HCT116 (cell line): Measurements from ENCODE around the gene XKRX. TPM values are rescaled to one million over a fixed set of nuclear protein-coding genes. Genes with fewer than 3 reads are reported as not detected.

ENCODE experiments used
- ATAC-seq: fragments of 200-7000 bp; cut with Tn5 transposase; 2 replicates; pipeline ENCODE4 v1.9.1; 2020; ENCODE audit warnings: mild to moderate bottlenecking, moderate library complexity
- BruUV-seq: library from RNA; stranded (reverse); fragments of 400-500 nt; replicated peaks from 2 replicates; lab custom pipeline; 2021; lab: Mats Ljungman, UMichigan
- CTCF ChIA-PET: fragments of 300-600 bp; sonication (Branson Sonifier 250); formaldehyde crosslinking; loops from one replicate; lab custom pipeline; 2021; ENCODE audit warnings: antibody characterized with exemption; lab: Charles Lee
- POLR2A ChIA-PET: fragments of 300-600, 350-600 bp; sonication (Branson Sonifier 250); formaldehyde crosslinking; loops from one replicate; lab custom pipeline; 2021; ENCODE audit warnings: antibody characterized with exemption; lab: Charles Lee
- RAD21 ChIA-PET, 2 experiments: fragments of 300-600 bp; sonication (Branson Sonifier 250); formaldehyde crosslinking; loops; one replicate each; lab custom pipeline; 2023; ENCODE audit warnings: low total read pairs in 2 of 2; ENCODE audit not compliant: uncharacterized antibody in 2 of 2, unreplicated experiment in 2 of 2, low non-redundant PET in 1 of 2; lab: Charles Lee
- DNase-seq: peaks from one replicate; pipeline ENCODE4 v3.0.0-alpha.2; 2010; ENCODE audit warnings: low read depth, low spot score
- H2AFZ ChIP-seq: fragments of 200-600 bp; shearing (Covaris generic), sonication (generic); 2 replicates; pipeline ENCODE4 v1.6.1; 2017; ENCODE audit warnings: low read depth, mixed run types, mixed read lengths, antibody characterized with exemption, low read length; ENCODE audit not compliant: poor library complexity, severe bottlenecking
- H3K27ac ChIP-seq: 2 replicates; pipeline ENCODE4 v1.5.1; 2012; ENCODE audit warnings: low read depth, low read length
- H3K27me3 ChIP-seq: fragments of 200-600 bp; sonication (generic); 2 replicates; pipeline ENCODE4 v1.6.1; 2016; ENCODE audit warnings: mixed run types, low read length, mixed read lengths; ENCODE audit not compliant: insufficient read depth
- H3K36me3 ChIP-seq, 2 experiments: fragments of 200-500 bp in 1 of 2; fragments of 200-600 bp in 1 of 2; sonication (Bioruptor generic) in 1 of 2; sonication (generic) in 1 of 2; 2 replicates each; pipeline versions ENCODE4 v1.5.1 to v1.6.1; 2014 to 2016; ENCODE audit warnings: low read length in 2 of 2, inconsistent platforms in 1 of 2, mixed read lengths in 1 of 2, mixed run types in 1 of 2; ENCODE audit not compliant: insufficient read depth in 2 of 2, control insufficient read depth in 1 of 2
- H3K4me1 ChIP-seq, 2 experiments: fragments of 200-600 bp in 1 of 2; sonication (generic) in 1 of 2; 2 replicates each; pipeline versions ENCODE4 v1.5.1 to v1.6.1; 2012 to 2017; ENCODE audit warnings: low read length in 2 of 2, inconsistent platforms in 1 of 2, mild to moderate bottlenecking in 1 of 2, mixed read lengths in 1 of 2, mixed run types in 1 of 2, moderate library complexity in 1 of 2; ENCODE audit not compliant: insufficient read depth in 2 of 2, control insufficient read depth in 1 of 2
- H3K4me2 ChIP-seq: fragments of 200-600 bp; sonication (generic); 2 replicates; pipeline ENCODE4 v1.6.1; 2017; ENCODE audit warnings: mixed run types, low read length, mixed read lengths
- H3K4me3 ChIP-seq, 2 experiments: fragments of 200-600 bp in 1 of 2; sonication (generic) in 1 of 2; replicated peaks in 1 of 2; 2 replicates each; pipeline ENCODE4 v1.5.1; 2011 to 2016; ENCODE audit warnings: low read length in 2 of 2, control low read depth in 1 of 2, low read depth in 1 of 2, mild to moderate bottlenecking in 1 of 2, mixed read lengths in 1 of 2, mixed run types in 1 of 2
- H3K79me2 ChIP-seq: fragments of 200-600 bp; sonication (generic); 2 replicates; pipeline ENCODE4 v1.6.1; 2017; ENCODE audit warnings: mild to moderate bottlenecking, mixed run types, low read length, moderate library complexity, mixed read lengths; ENCODE audit not compliant: insufficient read depth
- H3K9ac ChIP-seq: fragments of 200-600 bp; sonication (generic); 2 replicates; pipeline ENCODE4 v1.6.1; 2016; ENCODE audit warnings: low read length, mixed read lengths
- H3K9me2 ChIP-seq: fragments of 200-600 bp; sonication (generic), shearing (Covaris generic); 2 replicates; pipeline ENCODE4 v1.6.1; 2017; ENCODE audit warnings: mixed run types, mild to moderate bottlenecking, moderate library complexity; ENCODE audit not compliant: insufficient read depth
- H3K9me3 ChIP-seq, 2 experiments: fragments of 200-500 bp in 1 of 2; fragments of 200-600 bp in 1 of 2; sonication (Bioruptor generic) in 1 of 2; sonication (generic) in 1 of 2; 2 replicates each; pipeline ENCODE4 v1.6.1; 2014 to 2017; ENCODE audit warnings: low read length in 2 of 2, mixed read lengths in 2 of 2, inconsistent platforms in 1 of 2, low read depth in 1 of 2, mild to moderate bottlenecking in 1 of 2, mixed run types in 1 of 2, moderate library complexity in 1 of 2; ENCODE audit not compliant: control insufficient read depth in 1 of 2, insufficient read depth in 1 of 2
- H4K20me1 ChIP-seq: fragments of 200-600 bp; sonication (generic), shearing (Covaris generic); 2 replicates; pipeline ENCODE4 v1.6.1; 2017; ENCODE audit warnings: mixed run types, mild to moderate bottlenecking, moderate library complexity; ENCODE audit not compliant: insufficient read depth
- CEBPB ChIP-seq: IDR thresholded peaks from 2 replicates; pipeline ENCODE4 v1.6.1; 2012; ENCODE audit warnings: low read depth
- CTCF ChIP-seq, 3 experiments: fragments of 200-600 bp in 1 of 3; sonication (generic) in 1 of 3; IDR thresholded peaks in 2 of 3; conservative IDR thresholded peaks in 1 of 3; 2 replicates each; pipeline ENCODE4 v1.5.1; 2012 to 2017; ENCODE audit warnings: low read depth in 2 of 3, low read length in 2 of 3, antibody characterized with exemption in 1 of 3, borderline replicate concordance in 1 of 3, control low read depth in 1 of 3, mild to moderate bottlenecking in 1 of 3, mixed read lengths in 1 of 3, mixed run types in 1 of 3, moderate library complexity in 1 of 3; ENCODE audit not compliant: insufficient read depth in 1 of 3
- EGR1 ChIP-seq: IDR thresholded peaks from 2 replicates; pipeline ENCODE4 v1.6.1; 2012; ENCODE audit warnings: low read depth
- ELF1 ChIP-seq: IDR thresholded peaks from 2 replicates; pipeline ENCODE4 v1.6.1; 2012; ENCODE audit warnings: low read depth, borderline replicate concordance
- FOSL1 ChIP-seq: IDR thresholded peaks from 2 replicates; pipeline ENCODE4 v1.6.1; 2012; ENCODE audit warnings: low read depth
- JUND ChIP-seq: IDR thresholded peaks from 2 replicates; pipeline ENCODE4 v1.6.1; 2012
- POLR2A ChIP-seq: IDR thresholded peaks from 2 replicates; pipeline ENCODE4 v1.7.0; 2011; ENCODE audit warnings: borderline replicate concordance; ENCODE audit not compliant: insufficient read depth, insufficient read length; ENCODE audit errors: extremely low read depth
- POLR2AphosphoS5 ChIP-seq: IDR thresholded peaks from 2 replicates; pipeline ENCODE4 v1.6.1; 2011; ENCODE audit warnings: mild to moderate bottlenecking, low read depth, low read length, moderate library complexity
- SP1 ChIP-seq: IDR thresholded peaks from 2 replicates; pipeline ENCODE4 v1.6.1; 2012; ENCODE audit warnings: low read depth
- TCF7L2 ChIP-seq: IDR thresholded peaks from 2 replicates; pipeline ENCODE4 v1.7.0; 2011; ENCODE audit warnings: borderline replicate concordance, inconsistent platforms; ENCODE audit not compliant: insufficient read depth, insufficient read length; ENCODE audit errors: extremely low read depth
- YY1 ChIP-seq: IDR thresholded peaks from 2 replicates; pipeline ENCODE4 v1.6.1; 2011; ENCODE audit warnings: low read length, low read depth, moderate library complexity, mild to moderate bottlenecking; ENCODE audit not compliant: insufficient replicate concordance; ENCODE audit errors: extremely low read depth
- ZBTB33 ChIP-seq: IDR thresholded peaks from 2 replicates; pipeline ENCODE4 v1.6.1; 2011; ENCODE audit warnings: mild to moderate bottlenecking, low read length, moderate library complexity; ENCODE audit not compliant: insufficient replicate concordance; ENCODE audit errors: extremely low read depth
- ZFX ChIP-seq: fragments of 450-650 bp; IDR thresholded peaks from 2 replicates; pipeline ENCODE4 v1.6.1; 2017
- ZNF274 ChIP-seq: fragments of 200-500 bp; sonication (Bioruptor generic); IDR thresholded peaks from 2 replicates; pipeline ENCODE4 v1.6.1; 2014; ENCODE audit warnings: mild to moderate bottlenecking, low read depth, low read length, inconsistent platforms
- intact Hi-C: fragments of 100-400 bp; cut with micrococcal nuclease; formaldehyde crosslinking; loops from 2 replicates; pipeline ENCODE4 v1.10.0; 2022
- total RNA-seq: library from RNA; stranded (reverse); gene quantifications from one replicate; pipeline ENCODE4 v1.2.1, GENCODE V29; 2021; ENCODE audit not compliant: unreplicated experiment
- TF ChIP-seq, protein P1 (sequence below): IDR thresholded peaks from 2 replicates; pipeline ENCODE4 v1.6.1; 2012

The XKRX gene
- total RNA-seq, 1 experiment from 2014 or later, result 0.47 TPM

- H3K9me3 ChIP-seq, result no peaks in the 10 kb centered on the region
- BruUV-seq, result no TSS peak
- no peak overlapping the region for H3K9ac ChIP-seq
- H3K79me2 ChIP-seq, result no peaks in the 10 kb centered on the region
- DNase-seq (no peak), ATAC-seq (no peak)
- no peak overlapping the region for H3K4me2 ChIP-seq
- RAD21 ChIA-PET, result no interaction called here
- CTCF ChIA-PET, result no interaction called here
- H3K9me2 ChIP-seq, result no peaks in the 10 kb centered on the region
- H3K4me1 ChIP-seq, result peaks cover 2 to 15% of the 10 kb centered on the region in 2 experiments; a peak in 2 of 4 replicates
- no peak overlapping the region for H2AFZ ChIP-seq
- POLR2A ChIA-PET, result no interaction called here
- TF ChIP-seq JUND, result no peak
- no peak for TF ChIP-seq YY1
- no peak for TF ChIP-seq ZNF274
- no peak for TF ChIP-seq ELF1
- no peak for TF ChIP-seq POLR2AphosphoS5
- no peak for TF ChIP-seq FOSL1
- TF ChIP-seq SP1, result no peak
- TF ChIP-seq POLR2A, result no peak
- no peak for TF ChIP-seq ZBTB33
- no peak for TF ChIP-seq CEBPB
- TF ChIP-seq, protein P1, sequence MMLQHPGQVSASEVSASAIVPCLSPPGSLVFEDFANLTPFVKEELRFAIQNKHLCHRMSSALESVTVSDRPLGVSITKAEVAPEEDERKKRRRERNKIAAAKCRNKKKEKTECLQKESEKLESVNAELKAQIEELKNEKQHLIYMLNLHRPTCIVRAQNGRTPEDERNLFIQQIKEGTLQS, result no peak
- TF ChIP-seq TCF7L2, result no peak
- no peak for TF ChIP-seq EGR1
- no peak for TF ChIP-seq ZFX
- TF ChIP-seq CTCF (IDR thresholded peaks at IDR 0.05 in 2 of 3, conservative IDR thresholded peaks at IDR 0.05 in 1 of 3; ENCODE audit: borderline replicate concordance in 1 of 3, insufficient read depth in 1 of 3, low read depth in 2 of 3, low read length in 2 of 3), result no peak
- H3K27ac ChIP-seq, result no peak overlapping the region
- intact Hi-C loops, result no loop called here
- H3K36me3 ChIP-seq, result no peaks in the 10 kb centered on the region
- H3K4me3 ChIP-seq, result no peak overlapping the region
- no peaks in the 10 kb centered on the region for H4K20me1 ChIP-seq
- H3K27me3 ChIP-seq, result no peaks in the 10 kb centered on the region
Observed at GRCh38 chrX:100926453-100926852, 2.3 kb downstream of the XKRX start.
